ENCODE data around the gene PPAN. TPM values are rescaled to one million over a fixed set of nuclear protein-coding genes. Genes with fewer than 3 reads are reported as not detected.

Gene PPAN
- total RNA-seq, 1 experiment from 2014 or later: 183 TPM

DNA sequence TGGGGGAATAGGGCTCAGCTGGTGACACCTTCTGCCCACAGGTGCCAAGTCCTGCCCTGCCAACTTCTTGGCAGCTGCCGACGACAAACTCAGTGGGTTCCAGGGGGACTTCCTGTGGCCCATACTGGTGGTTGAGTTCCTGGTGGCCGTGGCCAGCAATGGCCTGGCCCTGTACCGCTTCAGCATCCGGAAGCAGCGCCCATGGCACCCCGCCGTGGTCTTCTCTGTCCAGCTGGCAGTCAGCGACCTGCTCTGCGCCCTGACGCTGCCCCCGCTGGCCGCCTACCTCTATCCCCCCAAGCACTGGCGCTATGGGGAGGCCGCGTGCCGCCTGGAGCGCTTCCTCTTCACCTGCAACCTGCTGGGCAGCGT, 7.4 kb downstream of the PPAN start:
- CTCF ChIA-PET: interaction anchor here (1.0 kb wide), 1 partner anchor 136 kb away, joined by 6 read pairs; no protein-coding TSS in a partner anchor
- ATAC-seq: peak; percentile 4
- DNase-seq: peak; percentile 15
- intact Hi-C loops (cut with micrococcal nuclease): no loop called here
- no peak overlapping the region for H2AFZ ChIP-seq (ENCODE audit: low read length)
- H3F3A ChIP-seq (ENCODE audit: low read length, unreplicated experiment): peaks cover 16% of the 10 kb centered on the region
- H3K36me3 ChIP-seq (ENCODE audit: low read depth, low read length): peaks cover 48% of the 10 kb centered on the region
- POLR2A ChIA-PET (ENCODE audit: unreplicated experiment): no interaction called here
- no peaks in the 10 kb centered on the region for H3K27me3 ChIP-seq (ENCODE audit: low read length)
- no peaks in the 10 kb centered on the region for H3K4me1 ChIP-seq (ENCODE audit: insufficient read depth, low read length)
- H3K9ac ChIP-seq (ENCODE audit: low read length): no peak overlapping the region
- H3K9me2 ChIP-seq (replicated peaks; ENCODE audit: low read length): no peaks in the 10 kb centered on the region
- H3K27ac ChIP-seq (ENCODE audit: low read length): no peak overlapping the region
- no TSS peak for BruUV-seq (replicated peaks)
- H3K4me3 ChIP-seq (ENCODE audit: low read length): no peak overlapping the region
- H4K20me1 ChIP-seq (ENCODE audit: low read length): 0 out of 2 replicates have a peak, but pooled peaks cover 5% of the 10 kb centered on the region
- no peak for TF ChIP-seq EZH2 (IDR thresholded peaks at IDR 0.05; ENCODE audit: low read length, unreplicated experiment)
- no peak for TF ChIP-seq EZH2phosphoT487 (IDR thresholded peaks at IDR 0.05; ENCODE audit: borderline replicate concordance, low read length)
- TF ChIP-seq, protein P1, sequence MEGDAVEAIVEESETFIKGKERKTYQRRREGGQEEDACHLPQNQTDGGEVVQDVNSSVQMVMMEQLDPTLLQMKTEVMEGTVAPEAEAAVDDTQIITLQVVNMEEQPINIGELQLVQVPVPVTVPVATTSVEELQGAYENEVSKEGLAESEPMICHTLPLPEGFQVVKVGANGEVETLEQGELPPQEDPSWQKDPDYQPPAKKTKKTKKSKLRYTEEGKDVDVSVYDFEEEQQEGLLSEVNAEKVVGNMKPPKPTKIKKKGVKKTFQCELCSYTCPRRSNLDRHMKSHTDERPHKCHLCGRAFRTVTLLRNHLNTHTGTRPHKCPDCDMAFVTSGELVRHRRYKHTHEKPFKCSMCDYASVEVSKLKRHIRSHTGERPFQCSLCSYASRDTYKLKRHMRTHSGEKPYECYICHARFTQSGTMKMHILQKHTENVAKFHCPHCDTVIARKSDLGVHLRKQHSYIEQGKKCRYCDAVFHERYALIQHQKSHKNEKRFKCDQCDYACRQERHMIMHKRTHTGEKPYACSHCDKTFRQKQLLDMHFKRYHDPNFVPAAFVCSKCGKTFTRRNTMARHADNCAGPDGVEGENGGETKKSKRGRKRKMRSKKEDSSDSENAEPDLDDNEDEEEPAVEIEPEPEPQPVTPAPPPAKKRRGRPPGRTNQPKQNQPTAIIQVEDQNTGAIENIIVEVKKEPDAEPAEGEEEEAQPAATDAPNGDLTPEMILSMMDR (conservative IDR thresholded peaks at IDR 0.05; ENCODE audit: low read depth, low read length): no peak
- no peaks in the 10 kb centered on the region for H3K9me3 ChIP-seq (ENCODE audit: low read length)
- peaks cover 27% of the 10 kb centered on the region for H3K79me2 ChIP-seq (ENCODE audit: low read length)
- no peak overlapping the region for H3K4me2 ChIP-seq (ENCODE audit: low read length)

DNA sequence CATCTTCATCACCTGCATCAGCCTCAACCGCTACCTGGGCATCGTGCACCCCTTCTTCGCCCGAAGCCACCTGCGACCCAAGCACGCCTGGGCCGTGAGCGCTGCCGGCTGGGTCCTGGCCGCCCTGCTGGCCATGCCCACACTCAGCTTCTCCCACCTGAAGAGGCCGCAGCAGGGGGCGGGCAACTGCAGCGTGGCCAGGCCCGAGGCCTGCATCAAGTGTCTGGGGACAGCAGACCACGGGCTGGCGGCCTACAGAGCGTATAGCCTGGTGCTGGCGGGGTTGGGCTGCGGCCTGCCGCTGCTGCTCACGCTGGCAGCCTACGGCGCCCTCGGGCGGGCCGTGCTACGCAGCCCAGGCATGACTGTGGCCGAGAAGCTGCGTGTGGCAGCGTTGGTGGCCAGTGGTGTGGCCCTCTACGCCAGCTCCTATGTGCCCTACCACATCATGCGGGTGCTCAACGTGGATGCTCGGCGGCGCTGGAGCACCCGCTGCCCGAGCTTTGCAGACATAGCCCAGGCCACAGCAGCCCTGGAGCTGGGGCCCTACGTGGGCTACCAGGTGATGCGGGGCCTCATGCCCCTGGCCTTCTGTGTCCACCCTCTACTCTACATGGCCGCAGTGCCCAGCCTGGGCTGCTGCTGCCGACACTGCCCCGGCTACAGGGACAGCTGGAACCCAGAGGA, 7.9 kb downstream of the PPAN start:
- Histone ChIP-seq H3F3A (ENCODE audit: low read length, unreplicated experiment) (peaks cover 16% of the 10 kb centered on the region), H3K9me3 (ENCODE audit: low read length) (no peaks in the 10 kb centered on the region), H3K79me2 (ENCODE audit: low read length) (peaks cover 28% of the 10 kb centered on the region), H3K9me2 (replicated peaks; ENCODE audit: low read length) (no peaks in the 10 kb centered on the region), H3K9ac (ENCODE audit: low read length) (no peak overlapping the region), H3K27me3 (ENCODE audit: low read length) (no peaks in the 10 kb centered on the region), H3K4me1 (ENCODE audit: insufficient read depth, low read length) (no peaks in the 10 kb centered on the region), H3K4me2 (ENCODE audit: low read length) (no peak overlapping the region), H4K20me1 (ENCODE audit: low read length) (0 out of 2 replicates have a peak, but pooled peaks cover 5% of the 10 kb centered on the region), H2AFZ (ENCODE audit: low read length) (no peak overlapping the region), H3K36me3 (ENCODE audit: low read depth, low read length) (peaks cover 45% of the 10 kb centered on the region), H3K27ac (ENCODE audit: low read length) (no peak overlapping the region), H3K4me3 (ENCODE audit: low read length) (no peak overlapping the region)
- BruUV-seq (replicated peaks): no TSS peak
- peak; percentile 14 for ATAC-seq
- TF ChIP-seq EZH2phosphoT487 (IDR thresholded peaks at IDR 0.05; ENCODE audit: borderline replicate concordance, low read length): no peak
- TF ChIP-seq, protein P1 (conservative IDR thresholded peaks at IDR 0.05; ENCODE audit: low read depth, low read length): no peak
- TF ChIP-seq EZH2 (IDR thresholded peaks at IDR 0.05; ENCODE audit: low read length, unreplicated experiment): no peak
- ChIA-PET POLR2A (ENCODE audit: unreplicated experiment) (interaction anchor here (0.6 kb wide), 1 partner anchor 157 kb away, joined by 4 read pairs; the partner anchor contains the start of gene ICAM1), CTCF (no interaction called here)
- DNase-seq: peak; percentile 11
- intact Hi-C loops (cut with micrococcal nuclease): no loop called here
